NT2/D1 (cell line): ENCODE data around the gene EPS15.
A peak's percentile ranks its signal among the peaks of the same experiment; 100 is the strongest.
"Not testable (repeated sequence)": the region's sequence is repeated elsewhere in the genome, so short reads cannot be mapped to it uniquely, and the experiment has no call there.

ENCODE experiments used
- DNase-seq: peaks from one replicate; pipeline ENCODE4 v3.0.0-alpha.2; 2011; ENCODE audit warnings: low read depth, low spot score
- H3K27me3 ChIP-seq: 2 replicates; pipeline ENCODE4 v1.6.0; 2011; ENCODE audit warnings: mild to moderate bottlenecking; ENCODE audit not compliant: insufficient read length, insufficient read depth
- H3K36me3 ChIP-seq: 2 replicates; pipeline ENCODE4 v1.6.1; 2011; ENCODE audit warnings: mild to moderate bottlenecking, low read length, mixed read lengths; ENCODE audit not compliant: insufficient read depth, insufficient read length
- H3K4me1 ChIP-seq: 2 replicates; pipeline ENCODE4 v1.5.1; 2011; ENCODE audit not compliant: insufficient read depth, insufficient read length
- H3K4me3 ChIP-seq: 2 replicates; pipeline ENCODE4 v1.5.1; 2011; ENCODE audit warnings: low read depth; ENCODE audit not compliant: insufficient read length
- H3K9ac ChIP-seq: 2 replicates; pipeline ENCODE4 v1.6.0; 2011; ENCODE audit warnings: low read depth; ENCODE audit not compliant: insufficient read length
- H3K9me3 ChIP-seq: 2 replicates; pipeline ENCODE4 v1.5.1; 2011; ENCODE audit warnings: mild to moderate bottlenecking, low read length; ENCODE audit not compliant: insufficient read depth
- SUZ12 ChIP-seq: IDR thresholded peaks from 2 replicates; pipeline ENCODE4 v1.6.1; 2011; ENCODE audit not compliant: insufficient read length, insufficient read depth; ENCODE audit errors: extremely low read depth
- YY1 ChIP-seq: IDR thresholded peaks from 2 replicates; pipeline ENCODE4 v1.6.1; 2011; ENCODE audit not compliant: insufficient read length, insufficient read depth
- ZNF274 ChIP-seq: IDR thresholded peaks from 2 replicates; pipeline ENCODE4 v1.6.1; 2011; ENCODE audit warnings: mild to moderate bottlenecking, low read depth, low read length

Gene EPS15

GRCh38 chr1:51541313-51542050, 22.4 kb upstream of the EPS15 start:
- no peak overlapping the region for H3K4me3 ChIP-seq
- H3K9ac ChIP-seq, result no peak overlapping the region
- H3K27me3 ChIP-seq, result no peaks in the 10 kb centered on the region
- H3K36me3 ChIP-seq, result no peaks in the 10 kb centered on the region
- peaks cover 7% of the 10 kb centered on the region for H3K9me3 ChIP-seq
- TF ChIP-seq YY1 (no peak), SUZ12 (no peak)
- no peak for DNase-seq
- no peaks in the 10 kb centered on the region for H3K4me1 ChIP-seq

- no peak overlapping the region for H3K4me3 ChIP-seq
- no peaks in the 10 kb centered on the region for H3K27me3 ChIP-seq
- DNase-seq, result no peak
- H3K4me1 ChIP-seq, result no peaks in the 10 kb centered on the region
- H3K36me3 ChIP-seq, result no peaks in the 10 kb centered on the region
- no peak overlapping the region for H3K9ac ChIP-seq
- H3K9me3 ChIP-seq, result peaks cover 7% of the 10 kb centered on the region
- no peak for TF ChIP-seq ZNF274
- no peak for TF ChIP-seq SUZ12
- no peak for TF ChIP-seq YY1
Observed at GRCh38 chr1:51537568-51537967, 18.5 kb upstream of the EPS15 start.

- TF ChIP-seq ZNF274 (no peak), SUZ12 (no peak), YY1 (no peak)
- H3K27me3 ChIP-seq, result no peaks in the 10 kb centered on the region
- no peaks in the 10 kb centered on the region for H3K36me3 ChIP-seq
- no peaks in the 10 kb centered on the region for H3K4me1 ChIP-seq
- peak; percentile 39 for DNase-seq
- H3K9me3 ChIP-seq, result peaks cover 7% of the 10 kb centered on the region
- no peak overlapping the region for H3K9ac ChIP-seq
- H3K4me3 ChIP-seq, result no peak overlapping the region
Observed at GRCh38 chr1:51535006-51535592, 16.0 kb upstream of the EPS15 start.

DNA sequence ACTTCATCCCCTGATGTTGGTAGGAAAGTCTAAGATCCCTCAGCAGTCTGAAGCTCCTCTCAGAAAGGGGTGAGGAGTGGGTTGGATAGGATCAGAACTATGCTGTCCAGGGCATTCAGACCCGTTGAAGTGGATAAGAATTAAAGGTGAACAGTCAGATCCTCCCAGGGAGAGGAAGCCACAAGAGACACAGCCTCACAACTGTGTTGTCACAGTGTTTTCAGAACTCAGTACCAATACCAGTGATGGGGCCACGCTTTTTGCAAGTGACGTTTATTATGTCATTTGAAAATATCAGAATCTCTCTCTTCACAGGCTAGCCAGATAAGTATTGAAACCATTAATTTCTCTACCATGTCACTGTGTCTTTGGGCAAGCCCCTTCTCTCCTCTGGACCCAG, 15.4 kb upstream of the EPS15 start:
- Histone ChIP-seq H3K9ac (no peak overlapping the region), H3K4me1 (no peaks in the 10 kb centered on the region), H3K27me3 (no peaks in the 10 kb centered on the region), H3K9me3 (peaks cover 7% of the 10 kb centered on the region), H3K36me3 (no peaks in the 10 kb centered on the region), H3K4me3 (no peak overlapping the region)
- no peak for DNase-seq
- TF ChIP-seq ZNF274, result no peak

GRCh38 chr1:51532853-51533252, 13.8 kb upstream of the EPS15 start:
- H3K4me1 ChIP-seq, result no peaks in the 10 kb centered on the region
- no peak for DNase-seq
- H3K9me3 ChIP-seq, result peaks cover 7% of the 10 kb centered on the region
- H3K27me3 ChIP-seq, result no peaks in the 10 kb centered on the region
- TF ChIP-seq YY1 (no peak), SUZ12 (no peak), ZNF274 (no peak)
- H3K36me3 ChIP-seq, result no peaks in the 10 kb centered on the region
- H3K9ac ChIP-seq, result no peak overlapping the region
- no peak overlapping the region for H3K4me3 ChIP-seq

- H3K9ac ChIP-seq, H3K36me3 ChIP-seq, H3K27me3 ChIP-seq, DNase-seq, H3K9me3 ChIP-seq, H3K4me3 ChIP-seq, H3K4me1 ChIP-seq: not testable (repeated sequence)
Observed at GRCh38 chr1:51530447-51530846, 11.4 kb upstream of the EPS15 start.

- no peaks in the 10 kb centered on the region for H3K36me3 ChIP-seq
- H3K4me1 ChIP-seq, result no peaks in the 10 kb centered on the region
- no peaks in the 10 kb centered on the region for H3K27me3 ChIP-seq
- no peak overlapping the region for H3K4me3 ChIP-seq
- H3K9ac ChIP-seq, result no peak overlapping the region
- no peaks in the 10 kb centered on the region for H3K9me3 ChIP-seq
- TF ChIP-seq SUZ12 (no peak), ZNF274 (no peak), YY1 (no peak)
- DNase-seq, result no peak
Observed at GRCh38 chr1:51527144-51527543, 8.1 kb upstream of the EPS15 start.

DNA sequence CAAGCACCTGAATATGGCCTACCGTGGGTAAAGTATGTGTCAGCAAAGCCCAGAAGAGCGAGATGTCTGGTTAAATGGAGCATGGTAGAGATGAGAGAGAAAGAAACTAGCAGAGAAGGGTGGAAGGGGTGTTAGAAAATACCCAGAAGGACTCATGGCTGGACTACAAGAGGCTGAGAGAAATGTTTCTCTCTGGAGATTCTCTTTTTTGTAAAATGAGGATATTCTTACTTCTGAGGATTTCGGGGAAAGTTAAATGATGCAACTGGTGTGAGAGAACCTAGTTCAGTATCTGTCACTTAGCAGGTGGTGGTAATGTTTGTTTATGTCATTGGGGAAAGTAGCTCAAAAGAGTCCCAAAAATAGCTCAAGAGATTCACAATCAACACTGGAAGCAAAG, 7.2 kb upstream of the EPS15 start:
- no peaks in the 10 kb centered on the region for H3K27me3 ChIP-seq
- TF ChIP-seq YY1 (no peak), ZNF274 (no peak), SUZ12 (no peak)
- no peak overlapping the region for H3K4me3 ChIP-seq
- H3K36me3 ChIP-seq, result no peaks in the 10 kb centered on the region
- H3K9me3 ChIP-seq, result no peaks in the 10 kb centered on the region
- H3K4me1 ChIP-seq, result no peaks in the 10 kb centered on the region
- no peak for DNase-seq
- H3K9ac ChIP-seq, result no peak overlapping the region
